Activated T-helper 2 cell treated with anti-CD3 and anti-CD28 coated beads, Interferon-gamma antibody, Interleukin-2, Interleukin-4, amounts not matched to agents 10 μg/mL and 5 μg/mL and 100 μg/mL, durations not matched to agents 14 hours and 24 hours and 36 hours (primary cell): Measurements from ENCODE around the gene NCOA7. TPM values are rescaled to one million over a fixed set of nuclear protein-coding genes. Genes with fewer than 3 reads are reported as not detected.

Experiments
- DNase-seq: peaks from one replicate; pipeline ENCODE4 v3.0.0; 2021; ENCODE audit warnings: low spot score
- H3K27ac Mint-ChIP-seq: one replicate; pipeline ENCODE4 v1.8.0; 2021; ENCODE audit warnings: mixed read lengths
- H3K27me3 Mint-ChIP-seq: one replicate; pipeline ENCODE4 v1.8.0; 2021; ENCODE audit warnings: low read depth, mixed read lengths
- H3K36me3 Mint-ChIP-seq: one replicate; pipeline ENCODE4 v1.8.0; 2021; ENCODE audit warnings: low read depth, mixed read lengths
- H3K4me1 Mint-ChIP-seq: one replicate; pipeline ENCODE4 v1.8.0; 2021; ENCODE audit warnings: low read depth, mixed read lengths
- H3K4me3 Mint-ChIP-seq: one replicate; pipeline ENCODE4 v1.8.0; 2021; ENCODE audit warnings: low read depth, mild to moderate bottlenecking, moderate library complexity, mixed read lengths
- H3K9me3 Mint-ChIP-seq: one replicate; pipeline ENCODE4 v1.8.0; 2021; ENCODE audit warnings: mixed read lengths
- intact Hi-C: fragments of 100-400 bp; cut with micrococcal nuclease; formaldehyde crosslinking; loops from one replicate; pipeline ENCODE4 v1.15.1; 2023
- total RNA-seq: library from RNA; stranded (reverse); gene quantifications from 2 replicates; pipeline ENCODE4 v1.2.3, GENCODE V29; 2022

Gene NCOA7
- total RNA-seq, 1 donor from 2014 or later, result 40.5 TPM

- Mint-ChIP-seq H3K27ac (no peak overlapping the region), H3K9me3 (no peaks in the 10 kb centered on the region), H3K4me3 (peak overlapping the region; percentile 77), H3K4me1 (peaks cover 29% of the 10 kb centered on the region), H3K36me3 (no peaks in the 10 kb centered on the region), H3K27me3 (peaks cover 81% of the 10 kb centered on the region)
- DNase-seq, result no peak
- intact Hi-C loops, result loop anchor here (5.0 kb wide), 1 partner anchor 596 kb away; the partner anchor contains the start of gene TPD52L1
Observed at GRCh38 chr6:125748406-125749172, 42.2 kb upstream of the NCOA7 start.

GRCh38 chr6:125749173-125749864, 41.4 kb upstream of the NCOA7 start, which contains the start of gene HEY2:
TSS of gene HEY2 (plus strand) at chr6:125749632. CDS start at chr6:125749777, 145 bp downstream.
- Mint-ChIP-seq H3K27me3 (peaks cover 79% of the 10 kb centered on the region), H3K4me1 (peaks cover 29% of the 10 kb centered on the region), H3K27ac (no peak within 1 kb of the TSS), H3K4me3 (peak within 1 kb of the TSS; percentile 84), H3K9me3 (no peaks in the 10 kb centered on the region), H3K36me3 (no peaks in the 10 kb centered on the region)
- intact Hi-C loops, result loop anchor here (5.0 kb wide), 1 partner anchor 597 kb away; the partner anchor contains the start of gene TPD52L1
- peak; percentile 81 for DNase-seq

GRCh38 chr6:125749865-125750691, 40.7 kb upstream of the NCOA7 start:
- no peaks in the 10 kb centered on the region for H3K9me3 Mint-ChIP-seq
- intact Hi-C loops, result loop anchor here (2.0 to 10.0 kb wide), 3 partner anchors 19 to 598 kb away; partner anchors contain the start of gene TPD52L1
- H3K27ac Mint-ChIP-seq, result no peak overlapping the region
- peak overlapping the region; percentile 84 for H3K4me3 Mint-ChIP-seq
- H3K27me3 Mint-ChIP-seq, result peaks cover 82% of the 10 kb centered on the region
- no peak for DNase-seq
- H3K36me3 Mint-ChIP-seq, result no peaks in the 10 kb centered on the region
- H3K4me1 Mint-ChIP-seq, result peaks cover 26% of the 10 kb centered on the region

- no peaks in the 10 kb centered on the region for H3K9me3 Mint-ChIP-seq
- peaks cover 26% of the 10 kb centered on the region for H3K4me1 Mint-ChIP-seq
- peak overlapping the region; percentile 22 for H3K4me3 Mint-ChIP-seq
- DNase-seq, result no peak
- intact Hi-C loops, result loop anchor here (2.0 to 10.0 kb wide), 2 partner anchors 18 to 236 kb away; no protein-coding TSS in a partner anchor
- H3K27me3 Mint-ChIP-seq, result peaks cover 81% of the 10 kb centered on the region
- H3K36me3 Mint-ChIP-seq, result no peaks in the 10 kb centered on the region
- H3K27ac Mint-ChIP-seq, result no peak overlapping the region
Observed at GRCh38 chr6:125750692-125751333, 39.9 kb upstream of the NCOA7 start.

GRCh38 chr6:125751334-125751916, 39.3 kb upstream of the NCOA7 start:
- H3K36me3 Mint-ChIP-seq, result no peaks in the 10 kb centered on the region
- intact Hi-C loops, result loop anchor here (2.0 to 10.0 kb wide), 2 partner anchors 17 to 237 kb away; no protein-coding TSS in a partner anchor
- DNase-seq, result no peak
- H3K4me1 Mint-ChIP-seq, result peaks cover 21% of the 10 kb centered on the region
- H3K9me3 Mint-ChIP-seq, result no peaks in the 10 kb centered on the region
- no peak overlapping the region for H3K4me3 Mint-ChIP-seq
- H3K27ac Mint-ChIP-seq, result no peak overlapping the region
- H3K27me3 Mint-ChIP-seq, result peaks cover 76% of the 10 kb centered on the region

GRCh38 chr6:125752773-125753172, 38.0 kb upstream of the NCOA7 start:
- intact Hi-C loops, result loop anchor here (1.0 to 10.0 kb wide), 2 partner anchors 238 to 441 kb away; no protein-coding TSS in a partner anchor
- Mint-ChIP-seq H3K27me3 (peaks cover 66% of the 10 kb centered on the region), H3K36me3 (no peaks in the 10 kb centered on the region), H3K4me3 (no peak overlapping the region), H3K27ac (no peak overlapping the region), H3K4me1 (peaks cover 15% of the 10 kb centered on the region), H3K9me3 (no peaks in the 10 kb centered on the region)
- DNase-seq, result no peak

- DNase-seq, result no peak
- no peak overlapping the region for H3K27ac Mint-ChIP-seq
- intact Hi-C loops, result loop anchor here (1.0 to 10.0 kb wide), 2 partner anchors 239 to 442 kb away; no protein-coding TSS in a partner anchor
- no peak overlapping the region for H3K4me3 Mint-ChIP-seq
- H3K36me3 Mint-ChIP-seq, result no peaks in the 10 kb centered on the region
- peaks cover 61% of the 10 kb centered on the region for H3K27me3 Mint-ChIP-seq
- H3K4me1 Mint-ChIP-seq, result peaks cover 15% of the 10 kb centered on the region
- H3K9me3 Mint-ChIP-seq, result no peaks in the 10 kb centered on the region
Observed at GRCh38 chr6:125753218-125753936, 37.4 kb upstream of the NCOA7 start.

GRCh38 chr6:125753937-125754259, 36.9 kb upstream of the NCOA7 start:
- peaks cover 56% of the 10 kb centered on the region for H3K27me3 Mint-ChIP-seq
- H3K36me3 Mint-ChIP-seq, result no peaks in the 10 kb centered on the region
- no peak for DNase-seq
- no peaks in the 10 kb centered on the region for H3K9me3 Mint-ChIP-seq
- peaks cover 13% of the 10 kb centered on the region for H3K4me1 Mint-ChIP-seq
- no peak overlapping the region for H3K27ac Mint-ChIP-seq
- no peak overlapping the region for H3K4me3 Mint-ChIP-seq
- intact Hi-C loops, result loop anchor here (1.0 to 10.0 kb wide), 3 partner anchors 239 to 443 kb away; no protein-coding TSS in a partner anchor

GRCh38 chr6:125754566-125754965, 36.2 kb upstream of the NCOA7 start:
- DNase-seq, result no peak
- intact Hi-C loops, result loop anchor here (1.0 to 10.0 kb wide), 2 partner anchors 240 to 440 kb away; no protein-coding TSS in a partner anchor
- Mint-ChIP-seq H3K9me3 (no peaks in the 10 kb centered on the region), H3K27me3 (peaks cover 62% of the 10 kb centered on the region), H3K36me3 (no peaks in the 10 kb centered on the region), H3K4me3 (no peak overlapping the region), H3K27ac (no peak overlapping the region), H3K4me1 (peaks cover 13% of the 10 kb centered on the region)

GRCh38 chr6:125759184-125759902, 31.4 kb upstream of the NCOA7 start:
- intact Hi-C loops, result loop anchor here (10.0 kb wide), 1 partner anchor 245 kb away; no protein-coding TSS in a partner anchor
- Mint-ChIP-seq H3K4me1 (peaks cover 4% of the 10 kb centered on the region), H3K4me3 (no peak overlapping the region), H3K27ac (no peak overlapping the region), H3K36me3 (no peaks in the 10 kb centered on the region), H3K27me3 (peaks cover 49% of the 10 kb centered on the region), H3K9me3 (no peaks in the 10 kb centered on the region)
- no peak for DNase-seq
